NB4 (cell line): ENCODE results near the gene DSCAM.

Source experiments
- DNase-seq: peaks from one replicate; pipeline ENCODE4 v3.0.0; 2010; ENCODE audit warnings: low read depth
- H3K4me3 ChIP-seq: one replicate; pipeline ENCODE4 v1.5.1; 2011; ENCODE audit warnings: mild to moderate bottlenecking, low read depth, low read length, moderate library complexity
- MYC ChIP-seq: IDR thresholded peaks from 2 replicates; pipeline ENCODE4 v1.6.1; 2011; ENCODE audit warnings: low read depth, low read length
- POLR2A ChIP-seq: IDR thresholded peaks from 2 replicates; pipeline ENCODE4 v1.6.1; 2011; ENCODE audit warnings: mild to moderate bottlenecking; ENCODE audit not compliant: insufficient read length; ENCODE audit errors: extremely low read depth
- TF ChIP-seq, protein P1 (sequence below): IDR thresholded peaks from 2 replicates; pipeline ENCODE4 v1.6.1; 2011; ENCODE audit warnings: low read depth, low read length
- TF ChIP-seq, protein P2 (sequence below): IDR thresholded peaks from one replicate; pipeline ENCODE4 v1.5.1; 2012; ENCODE audit warnings: low read depth, low read length

The DSCAM gene

DNA sequence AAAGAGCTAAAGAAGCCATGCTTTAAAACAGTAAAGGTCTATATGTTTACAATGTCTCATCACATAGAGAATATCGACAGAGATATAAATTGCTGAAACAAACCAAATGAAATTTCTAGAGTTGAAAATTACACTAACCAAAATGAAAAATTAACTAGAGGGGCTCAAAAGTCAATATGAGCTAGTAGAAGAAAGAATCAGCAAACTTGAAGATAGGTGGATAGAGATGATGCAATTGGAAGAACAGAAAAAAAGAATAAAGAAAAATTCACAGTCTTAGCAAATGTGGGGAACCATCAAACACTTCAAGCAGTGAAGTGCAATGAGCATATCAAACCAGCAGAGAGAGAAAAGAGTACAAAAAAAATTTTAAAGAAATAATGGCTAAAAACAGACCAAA, 24.1 kb upstream of the DSCAM start:
- no peak for TF ChIP-seq POLR2A
- TF ChIP-seq MYC, result no peak
- TF ChIP-seq, protein P1, sequence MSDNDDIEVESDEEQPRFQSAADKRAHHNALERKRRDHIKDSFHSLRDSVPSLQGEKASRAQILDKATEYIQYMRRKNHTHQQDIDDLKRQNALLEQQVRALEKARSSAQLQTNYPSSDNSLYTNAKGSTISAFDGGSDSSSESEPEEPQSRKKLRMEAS, result no peak
- TF ChIP-seq, protein P2, sequence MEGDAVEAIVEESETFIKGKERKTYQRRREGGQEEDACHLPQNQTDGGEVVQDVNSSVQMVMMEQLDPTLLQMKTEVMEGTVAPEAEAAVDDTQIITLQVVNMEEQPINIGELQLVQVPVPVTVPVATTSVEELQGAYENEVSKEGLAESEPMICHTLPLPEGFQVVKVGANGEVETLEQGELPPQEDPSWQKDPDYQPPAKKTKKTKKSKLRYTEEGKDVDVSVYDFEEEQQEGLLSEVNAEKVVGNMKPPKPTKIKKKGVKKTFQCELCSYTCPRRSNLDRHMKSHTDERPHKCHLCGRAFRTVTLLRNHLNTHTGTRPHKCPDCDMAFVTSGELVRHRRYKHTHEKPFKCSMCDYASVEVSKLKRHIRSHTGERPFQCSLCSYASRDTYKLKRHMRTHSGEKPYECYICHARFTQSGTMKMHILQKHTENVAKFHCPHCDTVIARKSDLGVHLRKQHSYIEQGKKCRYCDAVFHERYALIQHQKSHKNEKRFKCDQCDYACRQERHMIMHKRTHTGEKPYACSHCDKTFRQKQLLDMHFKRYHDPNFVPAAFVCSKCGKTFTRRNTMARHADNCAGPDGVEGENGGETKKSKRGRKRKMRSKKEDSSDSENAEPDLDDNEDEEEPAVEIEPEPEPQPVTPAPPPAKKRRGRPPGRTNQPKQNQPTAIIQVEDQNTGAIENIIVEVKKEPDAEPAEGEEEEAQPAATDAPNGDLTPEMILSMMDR, result no peak

DNA sequence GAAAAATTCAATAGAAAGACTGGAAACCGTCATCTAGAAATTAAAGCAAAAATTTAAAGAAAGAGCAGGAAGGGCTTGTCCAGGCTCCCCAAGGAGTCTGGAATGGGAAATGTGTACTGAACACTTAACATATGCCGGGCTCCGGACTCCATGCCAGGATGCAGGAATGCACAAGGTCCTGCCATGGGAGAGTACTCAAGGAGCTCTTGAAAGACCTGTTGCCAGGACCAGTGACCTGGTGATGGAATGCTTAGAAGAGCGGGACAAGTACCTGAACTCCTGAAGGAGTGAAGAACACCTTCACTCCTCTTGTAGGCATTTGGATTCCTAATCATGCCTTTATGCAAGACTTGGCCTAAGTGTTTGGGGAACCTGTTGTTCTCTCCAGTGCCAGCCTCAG, 16.9 kb upstream of the DSCAM start:
- no peak overlapping the region for H3K4me3 ChIP-seq
- TF ChIP-seq MYC (no peak), POLR2A (no peak)
- TF ChIP-seq, protein P2, result no peak
- TF ChIP-seq, protein P1, result no peak
- DNase-seq, result no peak

More for the DNA sequence above, 24.1 kb upstream of the DSCAM start:
- no peak overlapping the region for H3K4me3 ChIP-seq
- no peak for DNase-seq

DNA sequence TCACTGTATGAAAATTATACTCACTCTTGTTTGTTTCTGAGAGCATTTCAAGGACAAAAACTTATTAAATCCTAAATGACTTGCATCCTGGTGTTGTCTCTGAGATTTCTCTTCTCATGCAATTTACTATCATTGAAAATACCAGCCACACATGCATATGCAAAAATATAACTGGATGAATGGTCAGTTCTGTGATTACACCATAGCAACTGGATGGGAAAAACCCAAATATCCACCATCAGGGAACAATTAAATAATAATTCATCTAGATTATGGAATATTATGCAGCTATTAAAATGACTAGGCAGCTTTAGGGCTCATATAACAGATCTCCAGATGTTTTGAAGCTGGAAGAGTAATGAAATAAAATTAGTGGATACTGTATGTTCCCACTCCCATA, 11.6 kb upstream of the DSCAM start:
- no peak overlapping the region for H3K4me3 ChIP-seq
- no peak for DNase-seq
- TF ChIP-seq, protein P2, result no peak
- TF ChIP-seq POLR2A, result no peak
- no peak for TF ChIP-seq MYC

DNA sequence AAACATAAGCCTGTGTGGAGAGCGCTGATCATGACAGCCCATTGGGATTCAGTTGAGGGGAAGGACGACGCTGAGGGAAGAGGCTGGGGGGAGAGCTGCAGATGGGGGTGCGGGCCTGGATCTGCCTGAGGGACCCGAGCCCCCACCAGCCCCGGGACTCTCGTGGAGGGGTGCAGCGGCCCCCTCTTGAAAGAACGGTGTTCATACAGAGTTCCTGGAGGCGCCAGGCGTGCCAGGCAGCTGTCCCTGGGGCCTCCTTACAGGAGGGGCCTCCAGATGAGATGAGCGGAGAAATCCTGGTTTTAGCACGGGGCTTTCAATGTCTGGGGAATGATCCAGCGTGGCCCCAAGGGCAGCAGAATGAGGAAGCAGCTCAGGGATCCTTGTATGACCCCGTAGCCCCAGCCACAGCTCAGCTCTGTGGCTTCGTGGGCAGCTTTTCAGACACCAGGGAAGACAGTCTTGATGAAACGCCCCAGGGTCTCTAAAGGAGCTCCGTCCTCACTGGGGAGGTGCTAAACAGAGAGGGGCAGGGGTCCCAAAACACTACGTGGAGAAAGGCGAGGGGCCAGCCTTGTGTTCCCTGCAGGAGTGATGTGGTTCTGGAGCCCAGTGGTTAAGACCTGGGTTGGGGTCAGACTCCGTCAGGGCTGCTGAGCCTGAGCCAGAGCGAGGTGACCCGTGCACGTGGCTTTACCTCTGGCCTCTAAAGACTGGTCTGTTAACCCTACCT, 7.2 kb upstream of the DSCAM start:
- H3K4me3 ChIP-seq, result no peak overlapping the region
- TF ChIP-seq, protein P2, result no peak
- TF ChIP-seq POLR2A, result no peak
- no peak for TF ChIP-seq MYC
- TF ChIP-seq, protein P1, result no peak
- DNase-seq, result peak; percentile 35

DNA sequence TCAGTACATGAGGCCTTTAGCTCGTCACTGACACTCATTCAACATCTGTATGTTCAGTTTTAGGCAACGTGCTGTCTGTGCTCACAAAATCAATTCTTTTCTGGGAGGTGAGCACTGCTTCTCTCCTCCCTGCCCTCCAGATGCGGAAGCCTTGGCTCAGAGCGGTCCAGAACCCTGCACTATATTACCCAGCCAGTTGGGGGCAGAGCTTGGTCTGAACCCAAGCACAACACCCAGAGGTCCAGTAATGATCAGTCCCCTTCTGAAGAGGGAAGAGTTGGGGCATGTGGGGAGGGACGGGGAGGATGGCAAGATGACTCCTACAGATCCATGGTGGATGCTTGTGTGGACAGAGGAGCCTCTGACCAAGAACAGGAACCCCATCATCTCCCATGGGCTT, 5.6 kb upstream of the DSCAM start:
- DNase-seq, result no peak
- TF ChIP-seq, protein P1, result no peak
- TF ChIP-seq, protein P2, result no peak
- no peak for TF ChIP-seq POLR2A
- no peak for TF ChIP-seq MYC
- no peak overlapping the region for H3K4me3 ChIP-seq

DNA sequence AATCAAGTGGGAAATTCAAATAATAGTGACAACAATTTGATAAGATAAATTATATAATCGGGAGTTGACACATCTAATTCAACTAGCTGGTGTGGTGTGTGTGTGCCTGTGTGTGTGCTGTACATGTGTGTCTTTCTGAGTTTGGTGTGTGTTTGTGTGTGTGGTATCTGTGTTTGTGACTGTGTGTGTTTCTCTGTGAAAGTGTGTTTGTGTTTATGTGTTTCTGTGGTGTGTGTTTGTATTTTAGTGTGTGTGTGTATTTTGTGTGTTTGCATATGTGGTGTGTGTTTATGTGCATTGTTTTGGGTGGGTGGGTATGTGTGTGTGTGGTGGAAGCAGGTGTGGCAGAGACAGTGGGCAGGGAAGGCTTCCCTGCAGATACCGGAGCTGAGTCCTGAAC, 4.8 kb upstream of the DSCAM start:
- no peak for DNase-seq
- no peak overlapping the region for H3K4me3 ChIP-seq
- TF ChIP-seq, protein P2, result no peak
- no peak for TF ChIP-seq MYC
- TF ChIP-seq POLR2A, result no peak
- TF ChIP-seq, protein P1, result no peak
